ENCODE results near the gene NEURL1B. TPM values are rescaled to one million over a fixed set of nuclear protein-coding genes. Genes with fewer than 3 reads are reported as not detected.

The NEURL1B gene
- total and polyA plus RNA-seq, 12 donors: 14.4 to 45.8 (median 21.6) TPM

DNA sequence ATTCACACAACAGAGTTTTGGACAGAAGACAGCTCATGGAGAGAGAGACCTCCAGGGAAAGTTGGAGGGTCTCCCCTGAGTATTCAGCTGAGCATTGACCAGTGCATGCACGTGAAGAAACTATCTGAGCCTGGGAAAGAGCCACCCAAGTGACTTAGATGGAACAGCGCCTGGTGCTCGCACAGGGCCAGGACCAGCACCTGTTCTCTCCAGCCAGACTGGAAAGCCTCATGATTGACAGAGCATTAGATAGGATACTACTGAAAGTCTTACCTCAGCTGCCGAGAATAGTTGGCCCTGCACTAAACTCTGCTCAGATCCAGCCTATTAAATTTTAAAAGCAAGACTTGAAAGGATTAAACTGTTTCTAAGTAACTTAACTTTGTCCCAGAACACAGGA, 28.3 kb upstream of the NEURL1B start:
- TF ChIP-seq, protein P1, sequence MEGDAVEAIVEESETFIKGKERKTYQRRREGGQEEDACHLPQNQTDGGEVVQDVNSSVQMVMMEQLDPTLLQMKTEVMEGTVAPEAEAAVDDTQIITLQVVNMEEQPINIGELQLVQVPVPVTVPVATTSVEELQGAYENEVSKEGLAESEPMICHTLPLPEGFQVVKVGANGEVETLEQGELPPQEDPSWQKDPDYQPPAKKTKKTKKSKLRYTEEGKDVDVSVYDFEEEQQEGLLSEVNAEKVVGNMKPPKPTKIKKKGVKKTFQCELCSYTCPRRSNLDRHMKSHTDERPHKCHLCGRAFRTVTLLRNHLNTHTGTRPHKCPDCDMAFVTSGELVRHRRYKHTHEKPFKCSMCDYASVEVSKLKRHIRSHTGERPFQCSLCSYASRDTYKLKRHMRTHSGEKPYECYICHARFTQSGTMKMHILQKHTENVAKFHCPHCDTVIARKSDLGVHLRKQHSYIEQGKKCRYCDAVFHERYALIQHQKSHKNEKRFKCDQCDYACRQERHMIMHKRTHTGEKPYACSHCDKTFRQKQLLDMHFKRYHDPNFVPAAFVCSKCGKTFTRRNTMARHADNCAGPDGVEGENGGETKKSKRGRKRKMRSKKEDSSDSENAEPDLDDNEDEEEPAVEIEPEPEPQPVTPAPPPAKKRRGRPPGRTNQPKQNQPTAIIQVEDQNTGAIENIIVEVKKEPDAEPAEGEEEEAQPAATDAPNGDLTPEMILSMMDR (IDR thresholded peaks at IDR 0.05): no peak
- Histone ChIP-seq H3K4me3 (no peak overlapping the region), H3K27me3 (no peaks in the 10 kb centered on the region), H3K27ac (peak overlapping the region in 4 of 10 donors; percentile 10 to 57 (median 38)), H3K36me3 (no peaks in the 10 kb centered on the region), H3K4me1 (peaks cover 0 to 30% (median under 1%) of the 10 kb centered on the region in 9 donors), H3K9me3 (peaks cover 0 to 28% (median 5%) of the 10 kb centered on the region in 11 donors)
- no peak for DNase-seq
- peak in 1 of 8 donors; percentile 17 for ATAC-seq
- 68 to 74% methylated on average over 4 of the region's 4 CpGs for WGBS, 2 donors
- intact Hi-C loops (cut with DNase I): no loop called here

DNA sequence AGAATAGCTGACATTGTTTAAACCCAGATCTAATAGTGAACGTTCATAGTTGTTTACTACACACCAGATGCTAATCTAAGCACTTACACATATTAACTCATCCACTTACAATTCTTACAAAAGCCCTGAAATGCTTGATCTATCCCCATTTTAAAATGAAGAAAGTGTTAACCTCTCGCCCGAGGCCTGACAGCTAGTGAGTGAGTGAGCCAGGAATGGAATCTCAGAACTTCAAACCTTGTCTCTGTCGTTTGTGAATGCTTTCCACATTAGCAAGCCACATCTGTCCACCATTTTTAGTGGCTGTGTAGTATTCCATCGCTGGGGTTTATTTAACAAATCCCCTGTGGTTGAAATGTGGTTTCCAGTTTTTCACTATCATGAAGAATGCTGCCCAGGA, 24.9 kb upstream of the NEURL1B start:
- intact Hi-C loops (cut with DNase I): no loop called here
- H3K4me3 ChIP-seq: no peak overlapping the region
- no peak for ATAC-seq
- 71 to 74% methylated on average over 5 of the region's 5 CpGs for WGBS, 2 donors
- H3K36me3 ChIP-seq: no peaks in the 10 kb centered on the region
- no peak for DNase-seq
- peaks cover 0 to 18% (median 0%) of the 10 kb centered on the region in 9 donors for H3K4me1 ChIP-seq
- H3K27ac ChIP-seq: peak overlapping the region in 9 of 10 donors; percentile 29 to 87 (median 68)
- peaks cover 0 to 28% (median 5%) of the 10 kb centered on the region in 11 donors for H3K9me3 ChIP-seq
- TF ChIP-seq, protein P1 (IDR thresholded peaks at IDR 0.05): no peak
- no peaks in the 10 kb centered on the region for H3K27me3 ChIP-seq

- ATAC-seq (peak; percentile 91 to 97 (median 94)), DNase-seq (peak; percentile 82)
- Histone ChIP-seq H3K4me3 (peak overlapping the region in 1 of 10 donors; percentile 5), H3K4me1 (peaks cover 0 to 18% (median 0%) of the 10 kb centered on the region in 9 donors), H3K27ac (peak overlapping the region; percentile 56 to 87 (median 80)), H3K36me3 (no peaks in the 10 kb centered on the region), H3K9me3 (peaks cover 0 to 28% (median 5%) of the 10 kb centered on the region in 11 donors), H3K27me3 (no peaks in the 10 kb centered on the region)
- 57 to 58% methylated on average over 16 of the region's 16 CpGs for WGBS, 2 donors
- intact Hi-C loops (cut with DNase I): no loop called here
- TF ChIP-seq, protein P1 (IDR thresholded peaks at IDR 0.05): no peak
Measured at GRCh38 chr5:172616730-172617129, 24.3 kb upstream of the NEURL1B start.

- TF ChIP-seq, protein P1 (IDR thresholded peaks at IDR 0.05): no peak
- ATAC-seq: no peak
- peak overlapping the region in 9 of 10 donors; percentile 56 to 87 (median 79) for H3K27ac ChIP-seq
- 93 to 95% methylated on average over 26 of the region's 26 CpGs for WGBS, 2 donors
- no peak overlapping the region for H3K4me3 ChIP-seq
- H3K36me3 ChIP-seq: no peaks in the 10 kb centered on the region
- no peak for DNase-seq
- no peaks in the 10 kb centered on the region for H3K27me3 ChIP-seq
- peaks cover 0 to 28% (median 5%) of the 10 kb centered on the region in 11 donors for H3K9me3 ChIP-seq
- peaks cover 0 to 18% (median 0%) of the 10 kb centered on the region in 9 donors for H3K4me1 ChIP-seq
- intact Hi-C loops (cut with DNase I): no loop called here
Measured at GRCh38 chr5:172617817-172618216, 23.2 kb upstream of the NEURL1B start.
